GM12864 (cell line): ENCODE measurements around the gene ADAM29.

ENCODE experiments used
- DNase-seq: peaks from one replicate; pipeline ENCODE4 v3.0.0-alpha.2; 2011; ENCODE audit warnings: low read depth
- H3K4me3 ChIP-seq: 2 replicates; pipeline ENCODE4 v1.5.1; 2011; ENCODE audit warnings: mild to moderate bottlenecking, low read depth, low read length, control low read depth
- CTCF ChIP-seq: IDR thresholded peaks from 2 replicates; pipeline ENCODE4 v1.5.1; 2011; ENCODE audit warnings: low read depth, mild to moderate bottlenecking, moderate library complexity, low read length, control low read depth, inconsistent platforms; ENCODE audit errors: missing control alignments

The ADAM29 gene

GRCh38 chr4:174882317-174882992, 35.7 kb upstream of the ADAM29 start:
- no peak for DNase-seq
- no peak for TF ChIP-seq CTCF
- H3K4me3 ChIP-seq: no peak overlapping the region

DNA sequence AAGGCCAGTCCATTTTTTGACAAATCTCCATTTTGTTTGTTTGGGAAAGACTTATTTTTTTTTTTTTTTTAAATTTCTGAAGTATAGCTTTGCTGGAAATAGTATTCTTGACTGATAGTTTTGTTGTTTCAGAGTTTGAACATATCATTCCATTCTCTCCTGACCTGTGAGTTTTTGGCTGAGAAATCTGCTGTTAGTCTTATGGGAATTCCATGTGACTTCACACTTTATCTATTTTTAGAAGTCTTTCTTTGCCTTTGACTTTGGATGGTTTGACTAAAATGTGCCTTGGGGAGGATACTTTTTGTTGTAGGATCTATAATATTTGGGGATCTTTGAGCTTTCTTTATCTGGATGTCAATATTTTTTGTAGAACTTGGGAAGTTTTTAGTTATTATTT, 10.7 kb upstream of the ADAM29 start:
- no peak overlapping the region for H3K4me3 ChIP-seq
- no peak for TF ChIP-seq CTCF
- no peak for DNase-seq

DNA sequence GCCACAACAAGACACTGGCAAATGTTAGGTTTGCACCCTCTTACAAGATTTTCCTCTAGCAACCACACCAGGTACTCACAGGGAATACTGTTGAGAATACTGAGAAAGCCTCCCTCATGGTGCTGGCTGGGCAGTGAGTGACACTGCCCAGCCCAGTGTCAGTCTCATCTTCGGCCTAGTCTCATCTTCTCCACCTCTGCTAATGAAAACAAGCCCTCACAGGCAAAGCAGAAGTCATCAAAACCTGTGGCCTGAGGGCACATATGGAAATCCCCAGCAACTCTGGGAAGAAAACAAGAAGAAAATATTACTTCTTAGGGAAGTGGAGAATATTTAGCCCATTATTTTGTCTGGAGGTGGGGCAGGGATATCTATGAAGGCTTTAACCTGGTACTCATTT, 7.9 kb upstream of the ADAM29 start:
- TF ChIP-seq CTCF: no peak
- no peak overlapping the region for H3K4me3 ChIP-seq
- DNase-seq: no peak

- no peak for TF ChIP-seq CTCF
- DNase-seq: no peak
These were observed 5.1 kb upstream of the ADAM29 start for GRCh38 chr4:174912919-174913543.

DNA sequence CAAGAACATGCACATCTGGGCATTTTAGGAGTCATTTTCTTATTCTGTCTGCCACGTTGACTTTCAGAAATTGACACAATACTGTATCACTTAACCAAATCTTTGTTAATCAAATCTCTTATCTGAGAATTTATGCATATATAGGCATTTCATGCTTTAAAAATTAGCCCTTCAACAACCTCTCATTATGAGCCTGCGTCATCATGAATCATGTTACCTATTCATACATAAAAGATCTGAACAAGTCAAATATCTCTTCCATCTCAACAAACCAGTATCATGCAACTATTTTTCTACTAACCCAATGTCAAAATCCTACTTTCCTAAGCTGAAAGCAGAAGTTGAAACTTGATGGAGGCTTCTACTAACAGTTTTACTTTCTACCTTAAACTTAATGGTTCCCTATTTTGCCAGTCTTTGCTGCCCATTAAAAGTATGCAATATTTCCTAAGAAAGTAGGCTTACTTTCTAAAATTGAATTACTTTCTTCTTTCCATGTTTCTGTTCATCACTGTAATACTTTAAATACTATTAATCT, 1.8 kb downstream of the ADAM29 start:
- H3K4me3 ChIP-seq: no peak overlapping the region
- no peak for TF ChIP-seq CTCF
- DNase-seq: no peak

More at GRCh38 chr4:174912919-174913543, 5.1 kb upstream of the ADAM29 start:
- no peak overlapping the region for H3K4me3 ChIP-seq

GRCh38 chr4:174926958-174927357, 8.8 kb downstream of the ADAM29 start:
- no peak overlapping the region for H3K4me3 ChIP-seq
- no peak for DNase-seq
- no peak for TF ChIP-seq CTCF
